ENCODE results near the gene CFDP1.

GRCh38 chr16:75337430-75337829 is 95.9 kb downstream of the CFDP1 start:
- TF ChIP-seq POLR2A (IDR thresholded peaks at IDR 0.05; ENCODE audit: extremely low read depth, insufficient read length) (no peak), CTCF (IDR thresholded peaks at IDR 0.05; ENCODE audit: low read depth, low read length) (no peak)
